Right lobe of liver (tissue), 6 donors: ENCODE data around the gene FAM149B1. TPM values are rescaled to one million over a fixed set of nuclear protein-coding genes. Genes with fewer than 3 reads are reported as not detected.

Experiments
- ATAC-seq, 4 donors: fragments of 200-7000 bp; cut with Tn5 transposase; one replicate each; pipeline ENCODE4 v1.9.1; 2020; ENCODE audit warnings: mild to moderate bottlenecking in 4 of 4, moderate library complexity in 4 of 4
- DNase-seq, 3 donors: peaks; one replicate each; pipeline ENCODE4 v3.0.0-alpha.2; 2020
- H3K27ac ChIP-seq, 3 donors: fragments of 200-600 bp; one replicate each; pipeline ENCODE4 v1.8.0; 2022
- H3K27me3 ChIP-seq, 2 donors: fragments of 200-600 bp; one replicate each; pipeline ENCODE4 v1.8.0; 2022
- H3K36me3 ChIP-seq, 4 donors: fragments of 200-600 bp; sonication (generic) in 1 of 4; one replicate each; pipeline versions ENCODE4 v1.5.1 to v1.8.0; 2017 to 2022; ENCODE audit warnings: control low read depth in 1 of 4
- H3K4me1 ChIP-seq, 4 donors: fragments of 200-600 bp; sonication (generic) in 1 of 4; one replicate each; pipeline versions ENCODE4 v1.5.1 to v1.8.0; 2017 to 2022; ENCODE audit warnings: control low read depth in 1 of 4
- H3K4me3 ChIP-seq, 3 donors: fragments of 200-600 bp; one replicate each; pipeline ENCODE4 v1.8.0; 2022
- H3K9me3 ChIP-seq, 4 donors: fragments of 200-600 bp; sonication (generic) in 1 of 4; one replicate each; pipeline versions ENCODE4 v1.5.1 to v1.8.0; 2017 to 2022; ENCODE audit warnings: control low read depth in 1 of 4
- CTCF ChIP-seq, 4 donors: fragments of 200-600 bp in 3 of 4; fragments of 450-650 bp in 1 of 4; IDR thresholded peaks; one replicate each; pipeline versions ENCODE4 v1.5.1 to v1.8.0; 2016 to 2022; ENCODE audit warnings: antibody characterized with exemption in 4 of 4, mild to moderate bottlenecking in 2 of 4
- POLR2A ChIP-seq: fragments of 450-650 bp; IDR thresholded peaks from one replicate; pipeline ENCODE4 v1.6.1; 2017; ENCODE audit warnings: antibody characterized with exemption, mild to moderate bottlenecking
- WGBS: methylation state at CpG from one replicate; pipeline ENCODE4 v1.1.6; 2018; ENCODE audit warnings: low coverage, low lambda C conversion rate; ENCODE audit not compliant: insufficient coverage; ENCODE audit errors: missing lambda C conversion rate; 5-methylcytosine and 5-hydroxymethylcytosine counted together
- intact Hi-C, 2 donors: fragments of 100-400 bp; cut with DNase I; formaldehyde crosslinking; loops; one replicate each; pipeline versions ENCODE4 v1.11.2 to v1.14.1; 2022
- total RNA-seq, 6 experiments: library from RNA; depleted of rRNA in 2 of 6; stranded (reverse); fragments of >200 nt in 2 of 6; fragmentation: NEBNext Ultra II Directional in 3 of 6; extraction: Animal tissue kit (Norgen Biotek cat#: 25700) in 3 of 6; gene quantifications; one replicate each; pipeline versions ENCODE4 v1.1.0 to v1.2.4, GENCODE V29; 2016 to 2023
- donor health status: DM: no; HTN: yes; CAD: no.
- donor health status: DM: no; HTN: no; CAD: no.
- donor health status: DM: no; HTN: no; CAD: no.
- donor health status: DM: no; HTN: yes; CAD: no.
- donor health status: DM: no; HTN: yes; CAD: no.

Gene FAM149B1
- total RNA-seq, 6 experiments from 2014 or later, result 9.2 to 19.9 (median 13.8) TPM

- Histone ChIP-seq H3K27ac (no peak overlapping the region), H3K4me1 (peaks cover 0 to 11% (median 0%) of the 10 kb centered on the region in 4 donors), H3K4me3 (no peak overlapping the region), H3K36me3 (peaks cover 0 to 24% (median 12%) of the 10 kb centered on the region in 4 donors), H3K27me3 (no peaks in the 10 kb centered on the region), H3K9me3 (no peaks in the 10 kb centered on the region)
- intact Hi-C loops, result no loop called here
- WGBS, result 45% methylated on average over 7 of the region's 8 CpGs
- DNase-seq (no peak), ATAC-seq (no peak)
- TF ChIP-seq POLR2A (no peak), CTCF (IDR thresholded peaks at IDR 0.05) (no peak)
Observed at GRCh38 chr10:73244866-73245477, 77.1 kb downstream of the FAM149B1 start.

- Histone ChIP-seq H3K4me3 (peak overlapping the region; percentile 75 to 87 (median 82)), H3K4me1 (peaks cover 0 to 15% (median 3%) of the 10 kb centered on the region in 4 donors), H3K27me3 (no peaks in the 10 kb centered on the region), H3K9me3 (no peaks in the 10 kb centered on the region), H3K36me3 (peaks cover 0 to 17% (median 8%) of the 10 kb centered on the region in 4 donors), H3K27ac (peak overlapping the region in 2 of 3 donors; percentile 37 to 56)
- TF ChIP-seq CTCF (IDR thresholded peaks at IDR 0.05) (no peak), POLR2A (no peak)
- ATAC-seq (no peak), DNase-seq (no peak)
- under 1% methylated on average over 8 of the region's 8 CpGs for WGBS
- intact Hi-C loops, result no loop called here
Observed at GRCh38 chr10:73246322-73246645, 78.4 kb downstream of the FAM149B1 start.

GRCh38 chr10:73246646-73247508 is 79.0 kb downstream of the FAM149B1 start, which contains the start of gene DNAJC9:
Gene DNAJC9 (minus strand): TSS chr10:73247255. CDS start chr10:73247189, 66 bp downstream.
- H3K4me1 ChIP-seq, result peaks cover 0 to 20% (median 6%) of the 10 kb centered on the region in 4 donors
- H3K27me3 ChIP-seq, result no peaks in the 10 kb centered on the region
- H3K36me3 ChIP-seq, result peaks cover 0 to 16% (median 6%) of the 10 kb centered on the region in 4 donors
- no peaks in the 10 kb centered on the region for H3K9me3 ChIP-seq
- under 1% methylated on average over 21 of the region's 78 CpGs for WGBS
- DNase-seq (peak; percentile 96 to 98 (median 97)), ATAC-seq (peak; percentile 92 to 95 (median 92))
- peak within 1 kb of the TSS; percentile 75 to 87 (median 82) for H3K4me3 ChIP-seq
- peak; percentile 88 for TF ChIP-seq POLR2A
- peak in 1 of 4 donors; percentile 18 for TF ChIP-seq CTCF (IDR thresholded peaks at IDR 0.05)
- H3K27ac ChIP-seq, result peak within 1 kb of the TSS; percentile 37 to 56 (median 47)
- intact Hi-C loops, result no loop called here

GRCh38 chr10:73247509-73248258 is 79.8 kb downstream of the FAM149B1 start:
- H3K9me3 ChIP-seq, result no peaks in the 10 kb centered on the region
- ATAC-seq (no peak), DNase-seq (no peak)
- H3K4me3 ChIP-seq, result peak overlapping the region; percentile 75 to 87 (median 82)
- H3K4me1 ChIP-seq, result peaks cover 0 to 20% (median 6%) of the 10 kb centered on the region in 4 donors
- no peaks in the 10 kb centered on the region for H3K27me3 ChIP-seq
- no peak for TF ChIP-seq CTCF (IDR thresholded peaks at IDR 0.05)
- TF ChIP-seq POLR2A, result no peak
- intact Hi-C loops, result no loop called here
- peak overlapping the region; percentile 37 to 56 (median 47) for H3K27ac ChIP-seq
- peaks cover 0 to 16% (median 4%) of the 10 kb centered on the region in 4 donors for H3K36me3 ChIP-seq
- WGBS, result 24% methylated on average over 4 of the region's 4 CpGs
